A549 (cell line): ENCODE results near the gene LATS2.

ENCODE experiments used
- CHD2 ChIP-seq: fragments of 150-350 bp; IDR thresholded peaks from 2 replicates; pipeline ENCODE4 v1.6.1; 2014; ENCODE audit warnings: low read length; ENCODE audit not compliant: partially characterized antibody
- CTCF ChIP-seq: fragments of >200 bp; sonication (Bioruptor Twin); formaldehyde crosslinking; IDR thresholded peaks from 3 replicates; pipeline ENCODE4 v1.5.1; 2016
- EP300 ChIP-seq, 2 experiments: fragments of >200 bp; sonication (Bioruptor Twin); formaldehyde crosslinking; IDR thresholded peaks; 2 replicates in 1 of 2; 3 replicates in 1 of 2; pipeline ENCODE4 v1.6.1; 2016 to 2017
- GATA3 ChIP-seq: IDR thresholded peaks from 2 replicates; pipeline ENCODE4 v1.6.1; 2012; ENCODE audit warnings: borderline replicate concordance
- HDAC2 ChIP-seq: fragments of 200-600 bp; sonication (generic); IDR thresholded peaks from 2 replicates; pipeline ENCODE4 v1.6.1; 2016
- HOXB13 ChIP-seq: fragments of 250-450 bp; sonication (Bioruptor Pico); IDR thresholded peaks from 2 replicates; pipeline ENCODE4 v1.5.0; 2020; ENCODE audit warnings: low read depth, mild to moderate bottlenecking, moderate library complexity
- JUN ChIP-seq, 2 experiments: fragments of >200 bp; sonication (Bioruptor Twin); formaldehyde crosslinking; IDR thresholded peaks; 2 replicates in 1 of 2; 3 replicates in 1 of 2; pipeline ENCODE4 v1.6.1; 2016 to 2017
- KDM1A ChIP-seq: fragments of 200-600 bp; sonication (generic); IDR thresholded peaks from 2 replicates; pipeline ENCODE4 v1.6.1; 2016; ENCODE audit warnings: low read depth, mild to moderate bottlenecking
- MYC ChIP-seq: IDR thresholded peaks from 2 replicates; pipeline ENCODE4 v1.6.1; 2012; ENCODE audit warnings: mild to moderate bottlenecking, inconsistent platforms, low read length, improper control_type of control experiment, borderline replicate concordance

- TF ChIP-seq CHD2 (no peak), CTCF (no peak), EP300 (IDR thresholded peaks at IDR 0.05) (no peak), MYC (no peak), HOXB13 (CRISPR knock-in tag) (no peak), GATA3 (no peak), HDAC2 (no peak), KDM1A (no peak), JUN (IDR thresholded peaks at IDR 0.05) (no peak)
Measured at GRCh38 chr13:21035498-21035897, 25.9 kb downstream of the LATS2 start.
